HG02852 (cell line): ENCODE data around the gene RND3.

Experiments used
- ATAC-seq: cut with Tn5 transposase; IDR thresholded peaks from one replicate; pipeline ENCODE4 v1.9.1; 2021; ENCODE audit warnings: mild to moderate bottlenecking, moderate library complexity; ENCODE audit not compliant: unreplicated experiment

RND3 gene

DNA sequence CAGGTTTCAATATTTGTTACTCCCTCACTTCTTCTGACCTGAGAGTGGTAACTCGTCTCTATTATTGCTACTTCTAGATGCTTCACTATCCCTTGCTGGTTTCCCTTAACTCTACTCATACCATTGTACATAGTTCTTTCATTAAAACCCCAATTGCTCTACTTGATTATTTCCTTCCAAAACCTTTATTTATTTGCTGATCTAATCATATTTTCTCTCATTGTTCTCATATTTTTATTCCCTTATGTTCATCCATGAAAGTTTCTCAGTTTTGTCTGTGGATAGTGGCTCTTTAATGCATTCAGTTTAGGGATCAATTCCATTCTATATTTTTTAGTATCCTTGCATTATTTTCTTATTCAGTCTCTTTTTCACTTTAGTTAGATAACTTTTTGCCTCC, 42.1 kb downstream of the RND3 start:
- no peak for ATAC-seq

DNA sequence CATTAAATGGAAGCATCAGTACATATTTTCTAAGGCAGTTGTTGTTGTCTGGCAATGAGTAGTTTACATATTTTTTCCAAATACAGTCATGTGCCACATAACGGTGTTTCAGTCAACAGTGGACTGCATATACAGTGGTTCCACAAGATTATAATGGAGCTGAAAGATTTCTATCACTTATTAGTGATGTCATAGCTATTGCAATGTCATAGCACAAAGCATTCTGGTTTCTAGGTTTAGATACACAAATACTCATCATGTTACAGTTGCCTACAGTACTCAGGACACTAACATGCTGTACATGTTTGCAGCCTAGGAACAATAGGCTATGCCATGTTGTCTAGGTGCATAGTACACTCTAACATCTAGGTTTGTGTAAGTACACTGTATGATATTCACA, 45.0 kb downstream of the RND3 start:
- no peak for ATAC-seq

DNA sequence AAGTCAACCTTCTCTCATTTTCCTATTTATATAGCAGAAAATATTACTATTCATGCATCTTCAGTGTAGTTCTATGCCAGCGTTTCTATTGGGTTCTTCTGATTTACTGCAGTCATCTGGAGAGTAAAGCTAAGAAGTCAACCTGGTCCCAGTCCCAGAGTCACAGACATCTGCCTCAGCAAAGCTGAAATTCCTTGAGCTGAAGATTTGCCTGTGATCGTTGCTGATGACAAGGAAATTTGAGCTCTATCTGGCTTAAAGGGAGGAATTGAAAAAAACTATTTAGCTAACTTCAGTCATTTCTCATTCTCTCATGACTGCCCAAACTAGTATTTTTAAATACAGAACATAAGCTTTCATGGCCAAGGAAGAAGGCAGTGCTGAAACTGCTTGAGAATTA, 45.7 kb downstream of the RND3 start:
- ATAC-seq, result no peak

DNA sequence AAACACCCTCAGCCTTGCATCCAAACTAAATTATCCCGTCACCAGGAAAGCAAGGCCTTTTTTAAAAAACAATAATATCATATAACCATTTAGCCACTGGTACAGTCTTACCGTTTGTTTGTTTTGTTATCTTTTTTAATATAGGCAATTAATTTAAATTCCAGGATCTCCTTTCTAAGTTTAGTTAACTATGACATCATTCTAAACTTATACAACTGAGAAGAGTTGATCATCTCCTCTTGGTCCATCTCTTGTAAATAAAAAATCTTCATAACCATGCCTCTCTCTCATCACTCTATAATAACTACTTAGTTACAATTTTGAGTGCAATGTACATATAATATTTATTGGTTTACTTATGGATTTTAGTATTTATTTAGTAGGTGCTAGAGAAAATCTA, 46.2 kb downstream of the RND3 start:
- no peak for ATAC-seq

DNA sequence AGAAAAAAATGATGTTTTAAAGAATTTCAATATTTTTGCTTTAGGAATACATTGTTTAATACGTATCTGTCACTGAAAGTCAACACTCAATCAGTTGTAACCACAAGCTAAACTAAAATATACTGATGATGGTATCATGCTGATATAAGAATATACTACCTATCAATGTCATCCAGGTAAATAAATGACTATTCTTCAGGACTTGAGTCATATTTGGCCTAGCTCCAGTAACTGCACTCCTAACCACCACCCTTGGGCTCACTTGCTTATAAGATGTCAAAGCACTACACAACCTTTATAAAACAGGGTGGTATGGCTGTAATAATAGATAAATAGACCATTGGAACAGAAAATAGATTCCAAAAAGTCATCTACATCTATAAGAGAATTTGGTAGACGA, 48.8 kb downstream of the RND3 start:
- no peak for ATAC-seq

DNA sequence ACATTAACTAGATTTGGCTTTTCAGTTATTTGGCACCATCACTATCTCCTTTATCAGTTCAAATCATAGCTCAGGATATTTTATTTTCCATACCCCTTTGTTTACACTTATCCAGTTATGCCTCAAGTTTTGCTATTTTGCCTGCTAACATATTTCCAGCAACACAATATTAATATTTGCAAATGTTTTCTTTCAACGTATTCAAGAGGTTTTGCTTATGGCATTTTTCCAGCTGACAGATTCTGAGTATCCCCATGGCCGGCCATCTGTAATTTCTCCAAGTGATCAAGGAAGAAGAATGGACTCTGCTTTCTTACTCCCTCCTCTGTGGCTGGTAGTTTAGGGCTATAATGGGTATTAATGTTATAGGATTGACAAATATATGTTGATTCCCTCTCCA, 49.4 kb downstream of the RND3 start:
- no peak for ATAC-seq

DNA sequence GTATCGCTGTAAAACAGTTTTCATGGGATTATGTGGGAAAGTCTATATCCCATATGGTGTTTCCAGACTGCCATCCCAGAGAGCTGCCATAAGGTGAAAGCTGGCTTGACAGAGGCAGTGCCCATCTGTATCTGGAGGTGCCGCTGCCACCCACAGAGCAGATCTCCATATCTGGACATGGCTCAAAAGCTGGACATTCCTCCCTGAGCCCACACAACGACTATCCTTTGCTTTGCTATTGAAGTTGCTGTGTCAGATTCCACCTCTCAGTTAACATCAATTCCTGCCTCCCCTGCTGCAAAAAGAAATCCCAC, 55.2 kb downstream of the RND3 start:
- no peak for ATAC-seq

DNA sequence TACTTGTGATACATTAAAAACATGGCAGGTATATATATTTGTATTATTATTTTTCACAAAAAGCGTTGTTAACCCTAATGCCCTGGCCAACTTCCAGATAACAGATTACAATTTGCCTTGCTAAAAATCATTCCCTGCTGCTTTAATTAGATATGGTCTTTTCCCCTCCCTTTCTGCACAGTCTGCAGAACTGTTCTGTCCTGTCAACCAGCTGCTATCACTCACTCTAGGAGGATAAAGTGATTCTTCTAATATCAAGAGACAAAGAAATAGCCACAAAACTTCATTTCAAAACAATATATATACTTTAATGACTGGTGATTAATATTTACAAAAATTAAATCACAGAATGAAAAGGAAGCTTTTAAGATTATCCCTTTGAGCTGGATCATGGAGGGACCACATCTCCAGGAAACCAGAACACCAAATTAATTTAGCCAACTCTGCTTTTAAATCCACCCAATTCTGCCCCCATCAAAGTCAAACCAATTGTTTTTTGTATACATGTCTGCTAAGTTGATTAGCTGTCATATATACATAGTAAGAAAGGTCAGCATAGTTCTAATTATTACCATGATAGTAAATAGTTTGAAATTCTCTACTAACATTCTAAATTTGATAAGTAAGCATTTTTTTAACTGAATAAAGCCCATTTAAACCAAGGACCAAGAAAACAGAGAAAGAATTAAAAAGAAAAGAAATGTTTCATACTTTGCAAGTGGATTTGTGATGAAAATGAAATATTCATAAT, 55.7 kb downstream of the RND3 start:
- ATAC-seq, result no peak

DNA sequence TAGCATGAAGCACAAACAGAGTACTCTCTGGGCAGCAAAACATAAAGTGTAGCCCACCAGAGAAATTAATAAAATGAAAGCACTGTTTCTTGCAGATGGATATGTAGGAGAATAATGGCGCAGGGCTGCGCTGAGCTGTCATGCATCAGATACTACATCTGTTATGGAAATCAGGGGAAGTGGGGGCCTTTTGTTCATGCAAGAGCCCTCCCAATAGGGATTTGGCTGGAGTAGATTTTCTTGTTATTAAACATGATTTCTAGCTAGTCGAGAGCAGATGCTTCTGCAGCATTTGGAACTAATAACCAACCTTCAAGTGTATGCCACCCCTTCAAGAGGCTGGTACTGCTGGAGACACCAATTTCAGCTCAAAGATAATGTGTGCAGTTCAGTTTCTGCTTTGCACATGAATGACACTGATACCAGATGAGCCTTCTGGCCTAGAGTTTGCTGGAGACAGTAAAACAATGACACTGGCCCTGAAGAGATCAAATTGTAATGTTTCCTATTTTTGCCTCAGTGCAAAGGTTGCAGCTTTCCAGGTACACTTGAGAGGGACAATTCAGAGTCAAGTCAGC, 58.0 kb downstream of the RND3 start:
- no peak for ATAC-seq

DNA sequence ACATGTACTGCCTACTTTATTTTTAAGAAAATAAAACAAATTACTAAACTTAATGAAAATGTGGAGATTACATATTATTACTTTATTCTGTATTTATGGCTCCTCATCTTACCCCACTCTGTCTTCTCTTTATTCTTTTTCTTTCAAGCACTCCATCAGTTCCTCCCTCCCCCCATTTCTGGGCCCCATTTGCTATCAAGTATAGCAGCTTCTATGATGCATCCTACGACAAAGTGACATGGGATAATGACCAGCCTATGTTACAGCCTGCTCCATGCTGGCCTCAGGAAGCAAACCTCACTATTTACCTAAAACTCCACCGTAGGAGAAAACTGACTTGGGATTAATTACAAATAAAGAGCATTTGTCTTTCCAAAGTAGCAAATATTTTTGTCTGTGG, 58.8 kb downstream of the RND3 start:
- no peak for ATAC-seq

DNA sequence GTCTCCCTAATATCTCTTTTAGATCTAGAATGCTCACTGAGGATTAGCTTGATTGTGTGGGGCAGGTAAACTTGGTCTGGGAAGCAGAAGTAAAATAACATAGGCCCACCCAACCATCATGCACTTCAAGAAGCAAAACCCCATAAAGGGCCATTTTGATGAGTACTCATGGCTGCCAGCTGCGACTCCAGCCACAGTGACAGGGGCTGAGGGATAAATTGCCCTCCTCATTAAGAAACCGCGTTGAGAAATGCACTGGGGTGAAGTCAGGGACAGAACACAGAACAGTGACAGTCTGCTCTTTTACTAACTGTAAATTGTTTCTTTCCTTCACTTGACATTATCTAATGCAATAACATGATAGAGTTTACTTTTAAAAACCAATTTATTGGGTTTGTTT, 60.2 kb downstream of the RND3 start:
- no peak for ATAC-seq

DNA sequence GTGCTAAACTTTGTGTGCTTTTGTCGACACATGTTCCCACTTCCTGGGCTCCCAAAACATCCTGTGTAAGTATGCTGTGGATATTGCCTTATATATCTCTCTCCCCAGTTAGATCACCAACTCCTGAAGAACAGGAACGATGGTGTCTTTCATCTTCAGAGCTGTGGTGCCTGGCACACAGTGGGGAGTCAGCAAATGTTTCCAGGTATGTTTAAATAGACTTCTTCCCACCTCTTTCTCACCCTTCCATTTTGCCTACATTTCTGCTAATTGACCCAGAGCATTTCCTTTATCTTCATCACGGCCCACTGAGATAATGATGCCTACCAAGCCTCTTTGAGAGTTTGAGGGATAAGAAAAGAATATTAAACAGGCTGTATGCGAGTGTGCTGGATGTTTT, 60.7 kb downstream of the RND3 start:
- ATAC-seq, result no peak

DNA sequence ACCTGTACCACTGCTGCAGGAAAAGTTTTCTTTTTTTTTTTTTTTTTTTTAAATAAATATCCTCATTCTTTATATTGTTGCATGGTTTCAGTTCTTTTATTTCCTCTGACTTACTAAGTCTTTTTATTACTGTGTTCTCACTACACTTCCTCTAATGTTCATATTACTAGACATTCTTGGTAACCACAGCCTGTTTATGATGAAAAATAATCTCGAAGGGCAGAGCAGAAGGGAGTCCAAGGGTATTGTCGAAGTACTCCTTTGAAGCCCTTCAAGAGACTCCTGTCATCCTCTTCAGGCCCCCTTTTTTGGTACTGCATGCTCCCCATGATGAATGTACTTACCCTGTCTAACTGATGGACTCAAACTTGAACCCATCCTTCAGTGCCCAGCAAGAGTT, 61.2 kb downstream of the RND3 start:
- no peak for ATAC-seq

DNA sequence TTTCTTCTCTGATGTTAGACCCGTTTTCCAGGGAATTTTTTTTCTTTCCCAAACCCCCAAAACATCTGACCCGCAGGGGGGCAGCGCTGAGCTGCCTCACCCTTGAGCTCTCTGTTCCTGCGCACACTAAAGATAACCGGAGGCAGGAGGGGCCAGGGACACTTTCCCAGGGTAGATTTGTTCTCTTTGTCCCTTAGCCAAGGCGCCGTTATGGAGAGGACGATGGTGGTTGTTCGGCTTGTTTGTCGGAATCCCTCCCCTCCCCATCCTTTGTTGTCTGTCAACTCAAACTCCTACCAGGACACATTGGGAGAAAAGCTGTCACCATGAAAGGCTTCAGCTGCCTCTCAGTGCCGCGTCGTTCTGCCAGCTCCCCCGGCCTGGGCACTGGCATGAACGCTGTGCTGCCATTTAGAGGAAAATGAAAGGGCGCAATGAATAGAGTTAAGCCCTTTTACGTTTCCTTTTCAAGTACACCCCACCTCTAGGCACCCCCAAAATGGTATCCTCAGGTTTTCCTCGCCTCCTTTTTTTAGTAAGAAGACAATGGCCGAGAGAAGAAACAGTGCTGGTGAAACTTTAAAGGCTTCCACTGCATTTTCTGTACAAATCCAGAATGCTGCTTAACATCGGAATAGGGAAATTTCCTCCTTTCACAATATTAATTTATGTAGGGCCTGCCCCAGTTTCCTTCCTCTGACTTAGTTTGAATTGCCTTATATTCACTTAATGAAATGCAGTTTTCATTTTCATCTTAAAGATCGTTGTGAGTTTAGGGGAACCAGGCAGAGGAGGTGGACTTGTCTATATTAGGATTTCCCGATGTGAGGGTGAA, 62.1 kb downstream of the RND3 start:
- ATAC-seq, result no peak

DNA sequence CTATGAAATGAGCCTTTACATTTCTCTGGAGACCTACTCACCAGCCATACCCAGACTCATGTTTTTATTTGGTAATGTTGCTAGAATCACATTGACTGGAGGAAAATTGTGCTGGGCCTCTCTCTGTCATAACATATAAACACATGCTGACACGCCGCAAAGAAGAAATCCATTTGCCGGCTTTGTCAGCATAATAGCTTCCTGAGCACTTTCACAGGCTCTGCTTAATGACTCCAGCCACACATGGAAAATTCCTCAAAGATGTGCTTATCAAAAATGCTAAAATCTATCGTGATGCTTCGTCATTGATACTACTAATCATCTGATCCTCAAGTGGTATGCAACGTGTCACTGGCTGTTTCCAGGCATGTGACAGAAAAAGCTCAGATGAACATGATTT, 63.1 kb downstream of the RND3 start:
- no peak for ATAC-seq

DNA sequence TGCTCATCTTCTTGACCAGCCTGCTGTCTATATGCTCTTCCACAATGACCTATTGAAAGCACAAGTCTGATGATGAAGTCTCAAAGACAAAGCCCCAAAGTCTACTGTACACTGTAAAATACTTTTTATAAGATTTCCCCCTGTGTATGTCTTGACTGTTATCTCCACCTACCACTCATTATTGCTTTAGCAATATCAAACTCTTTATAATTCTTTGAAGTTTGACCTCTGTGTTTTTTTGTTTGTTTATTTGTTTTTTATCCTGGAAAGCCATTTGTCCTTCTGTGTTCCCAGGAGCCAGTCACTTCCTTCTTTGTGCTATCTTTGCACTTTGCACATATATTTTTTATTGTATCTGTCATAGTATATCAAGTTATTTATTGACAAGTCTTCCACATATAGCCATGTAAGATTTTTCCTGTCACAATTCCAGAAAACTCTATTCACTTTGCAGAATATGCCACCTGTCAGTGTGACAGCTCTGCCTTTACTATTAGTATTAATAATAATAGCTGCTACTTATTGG, 66.3 kb downstream of the RND3 start:
- ATAC-seq, result no peak

DNA sequence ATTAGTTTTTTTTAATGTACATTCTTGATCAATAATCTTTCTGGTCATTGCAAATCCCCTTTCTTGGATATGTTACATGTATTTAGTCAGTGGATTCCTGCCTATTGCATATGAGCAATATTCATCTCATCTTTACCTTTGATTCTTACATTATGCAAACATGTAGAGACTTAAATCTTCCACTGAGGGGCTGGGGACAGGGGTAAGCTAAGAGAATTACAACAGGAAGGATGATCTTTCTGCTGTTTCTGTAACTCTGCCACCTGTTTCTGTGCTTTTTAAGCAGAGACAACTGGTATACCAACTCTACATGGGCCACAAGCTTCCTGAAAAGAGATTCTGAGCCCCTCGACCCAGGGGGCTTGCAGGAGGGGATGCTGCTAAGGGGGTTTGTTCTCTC, 68.6 kb downstream of the RND3 start:
- ATAC-seq, result no peak
